HEK293 (cell line): ENCODE measurements around the gene TMEM218.

ENCODE experiments used
- CTCF ChIP-seq: fragments of 450-650 bp; formaldehyde crosslinking; IDR thresholded peaks from 2 replicates; pipeline ENCODE4 v1.5.1; 2016; ENCODE audit warnings: missing biosample characterization, missing genetic modification characterization
- HOXD13 ChIP-seq: sonication (generic); formaldehyde crosslinking; IDR thresholded peaks from 2 replicates; pipeline ENCODE4 v1.8.0; 2022; ENCODE audit warnings: missing genetic modification reagents, borderline replicate concordance
- PATZ1 ChIP-seq: fragments of 450-650 bp; formaldehyde crosslinking; IDR thresholded peaks from 2 replicates; pipeline ENCODE4 v1.5.1; 2016; ENCODE audit warnings: missing biosample characterization, missing genetic modification characterization
- PBX3 ChIP-seq: sonication (generic); formaldehyde crosslinking; IDR thresholded peaks from 2 replicates; pipeline ENCODE4 v1.8.1; 2022; ENCODE audit warnings: mild to moderate bottlenecking, moderate library complexity, missing genetic modification reagents
- SP2 ChIP-seq: fragments of 450-650 bp; formaldehyde crosslinking; IDR thresholded peaks from 2 replicates; pipeline ENCODE4 v1.5.1; 2016; ENCODE audit warnings: missing biosample characterization, missing genetic modification characterization
- ZBTB20 ChIP-seq: fragments of 450-650 bp; formaldehyde crosslinking; IDR thresholded peaks from 2 replicates; pipeline ENCODE4 v1.5.1; 2016; ENCODE audit warnings: missing biosample characterization, missing genetic modification characterization
- ZNF10 ChIP-seq: fragments of 450-650 bp; formaldehyde crosslinking; IDR thresholded peaks from 2 replicates; pipeline ENCODE4 v1.5.1; 2017; ENCODE audit warnings: missing biosample characterization, missing genetic modification characterization
- ZNF274 ChIP-seq, 2 experiments: fragments of 200-500 bp in 1 of 2; fragments of 450-650 bp in 1 of 2; sonication (Bioruptor generic) in 1 of 2; formaldehyde crosslinking in 1 of 2; IDR thresholded peaks; 2 replicates each; pipeline versions ENCODE4 v1.5.1 to v1.6.1; 2014 to 2016; ENCODE audit warnings: borderline replicate concordance in 1 of 2, inconsistent platforms in 1 of 2, low read length in 1 of 2, missing biosample characterization in 1 of 2, missing genetic modification characterization in 1 of 2
- ZNF544 ChIP-seq: fragments of 450-650 bp; formaldehyde crosslinking; IDR thresholded peaks from 2 replicates; pipeline ENCODE4 v1.5.0; 2017; ENCODE audit warnings: missing biosample characterization, missing genetic modification characterization
- ZNF704 ChIP-seq: fragments of 450-650 bp; formaldehyde crosslinking; IDR thresholded peaks from 2 replicates; pipeline ENCODE4 v1.5.1; 2016; ENCODE audit warnings: missing biosample characterization, missing genetic modification characterization

- TF ChIP-seq ZNF274 (IDR thresholded peaks at IDR 0.05; ENCODE audit: low read length) (no peak), ZNF274 (tag by site-specific recombination; IDR thresholded peaks at IDR 0.05; ENCODE audit: borderline replicate concordance) (no peak), HOXD13 (CRISPR knock-in tag) (no peak), ZNF704 (tag by site-specific recombination) (no peak), SP2 (tag by site-specific recombination) (no peak), ZNF10 (tag by site-specific recombination) (no peak), ZNF544 (tag by site-specific recombination) (no peak), PBX3 (CRISPR knock-in tag) (no peak), PATZ1 (tag by site-specific recombination) (no peak), CTCF (no peak), ZBTB20 (no peak)
Measured at GRCh38 chr11:125064070-125064469, 47.4 kb downstream of the TMEM218 start.
